Sigmoid colon (tissue), 4 donors: Measurements from ENCODE around the gene FEZ2.

ENCODE experiments used
- CTCF ChIP-seq, 4 experiments: fragments of 450-650 bp in 3 of 4; fragments of 200-600 bp in 1 of 4; IDR thresholded peaks; one replicate each; pipeline ENCODE4 v1.5.1; 2016 to 2019; ENCODE audit warnings: antibody characterized with exemption in 4 of 4, mild to moderate bottlenecking in 3 of 4, moderate library complexity in 2 of 4
- EP300 ChIP-seq, 4 donors: sonication (generic); formaldehyde crosslinking; IDR thresholded peaks; one replicate each; pipeline ENCODE4 v1.6.1; 2017; ENCODE audit warnings: antibody characterized with exemption in 4 of 4
- POLR2A ChIP-seq, 2 donors: fragments of 450-650 bp; IDR thresholded peaks; one replicate each; pipeline ENCODE4 v1.6.1; 2016; ENCODE audit warnings: antibody characterized with exemption in 2 of 2, mild to moderate bottlenecking in 2 of 2, moderate library complexity in 2 of 2
- POLR2AphosphoS5 ChIP-seq, 4 donors: sonication (generic); formaldehyde crosslinking; IDR thresholded peaks; one replicate each; pipeline ENCODE4 v1.6.1; 2017; ENCODE audit warnings: antibody characterized with exemption in 4 of 4

GRCh38 chr2:36515538-36515937 lies 82.4 kb downstream of the FEZ2 start:
- TF ChIP-seq CTCF (IDR thresholded peaks at IDR 0.05) (no peak), POLR2A (IDR thresholded peaks at IDR 0.05) (no peak), POLR2AphosphoS5 (IDR thresholded peaks at IDR 0.05) (no peak), EP300 (IDR thresholded peaks at IDR 0.05) (no peak)
